Caco-2 (cell line): ENCODE results near the gene PITPNB. TPM values are rescaled to one million over a fixed set of nuclear protein-coding genes. Genes with fewer than 3 reads are reported as not detected.

Experiments used
- BruUV-seq: library from RNA; stranded (reverse); fragments of 400-500 nt; replicated peaks from 2 replicates; lab custom pipeline; 2021; lab: Mats Ljungman, UMichigan
- CTCF ChIA-PET: fragments of 300-600 bp; sonication (Branson Sonifier 250); formaldehyde crosslinking; loops from one replicate; lab custom pipeline; 2022; ENCODE audit warnings: antibody characterized with exemption; lab: Charles Lee
- POLR2A ChIA-PET: fragments of 300-600 bp; sonication (Branson Sonifier 250); formaldehyde crosslinking; loops from one replicate; lab custom pipeline; 2022; ENCODE audit warnings: antibody characterized with exemption; lab: Charles Lee
- DNase-seq, 2 experiments: peaks; one replicate each; pipeline versions ENCODE4 v3.0.0 to v3.0.0-alpha.2; 2020 to 2022
- H3K27me3 ChIP-seq: replicated peaks from 2 replicates; pipeline ENCODE4 v1.6.0; 2011; ENCODE audit warnings: low read length; ENCODE audit not compliant: control insufficient read depth, insufficient read depth
- H3K36me3 ChIP-seq: 2 replicates; pipeline ENCODE4 v1.5.1; 2011; ENCODE audit warnings: low read length; ENCODE audit not compliant: control insufficient read depth, insufficient read depth
- H3K4me1 ChIP-seq: fragments of 250-450 bp; sonication (Bioruptor Pico); 2 replicates; pipeline ENCODE4 v1.5.1; 2020; ENCODE audit warnings: mild to moderate bottlenecking
- H3K4me3 ChIP-seq: 2 replicates; pipeline ENCODE4 v1.5.1; 2011; ENCODE audit warnings: low read depth, mild to moderate bottlenecking, control low read depth, low read length
- H3K9me3 ChIP-seq: fragments of 250-450 bp; sonication (Bioruptor Pico); 2 replicates; pipeline ENCODE4 v1.5.1; 2020; ENCODE audit warnings: mild to moderate bottlenecking, moderate library complexity
- H3K27ac Mint-ChIP-seq: one replicate; pipeline ENCODE4 v1.8.0; 2022; ENCODE audit warnings: mixed read lengths; ENCODE audit not compliant: unreplicated experiment
- H3K27me3 Mint-ChIP-seq: one replicate; pipeline ENCODE4 v1.8.0; 2022; ENCODE audit warnings: mixed read lengths; ENCODE audit not compliant: insufficient read depth, unreplicated experiment
- H3K36me3 Mint-ChIP-seq: one replicate; pipeline ENCODE4 v1.8.0; 2022; ENCODE audit warnings: mild to moderate bottlenecking, mixed read lengths; ENCODE audit not compliant: insufficient read depth, unreplicated experiment
- H3K4me1 Mint-ChIP-seq: one replicate; pipeline ENCODE4 v1.8.0; 2022; ENCODE audit warnings: low read depth, mixed read lengths; ENCODE audit not compliant: unreplicated experiment
- H3K4me3 Mint-ChIP-seq: one replicate; pipeline ENCODE4 v1.8.0; 2022; ENCODE audit warnings: mild to moderate bottlenecking, moderate library complexity, mixed read lengths; ENCODE audit not compliant: unreplicated experiment
- H3K9me3 Mint-ChIP-seq: one replicate; pipeline ENCODE4 v1.8.0; 2022; ENCODE audit warnings: mixed read lengths; ENCODE audit not compliant: unreplicated experiment
- intact Hi-C: fragments of 100-400 bp; cut with micrococcal nuclease; formaldehyde crosslinking; loops from one replicate; pipeline ENCODE4 v1.10.0; 2022; ENCODE audit not compliant: unreplicated experiment
- total RNA-seq: library from RNA; stranded (reverse); gene quantifications from 2 replicates; pipeline ENCODE4 v1.2.3, GENCODE V29; 2022
- TF ChIP-seq, protein P1 (sequence below), 2 experiments: fragments of 200-600 bp in 1 of 2; IDR thresholded peaks; 1 replicate in 1 of 2; 2 replicates in 1 of 2; pipeline versions ENCODE4 v1.5.1 to v1.8.0; 2011 to 2022; ENCODE audit warnings: antibody characterized with exemption in 1 of 2, control low read depth in 1 of 2, inconsistent platforms in 1 of 2, low read depth in 1 of 2, low read length in 1 of 2, mild to moderate bottlenecking in 1 of 2, moderate library complexity in 1 of 2; ENCODE audit not compliant: insufficient read depth in 1 of 2, severe bottlenecking in 1 of 2, unreplicated experiment in 1 of 2

Gene PITPNB
- total RNA-seq, 1 experiment from 2014 or later: 81.7 TPM

DNA sequence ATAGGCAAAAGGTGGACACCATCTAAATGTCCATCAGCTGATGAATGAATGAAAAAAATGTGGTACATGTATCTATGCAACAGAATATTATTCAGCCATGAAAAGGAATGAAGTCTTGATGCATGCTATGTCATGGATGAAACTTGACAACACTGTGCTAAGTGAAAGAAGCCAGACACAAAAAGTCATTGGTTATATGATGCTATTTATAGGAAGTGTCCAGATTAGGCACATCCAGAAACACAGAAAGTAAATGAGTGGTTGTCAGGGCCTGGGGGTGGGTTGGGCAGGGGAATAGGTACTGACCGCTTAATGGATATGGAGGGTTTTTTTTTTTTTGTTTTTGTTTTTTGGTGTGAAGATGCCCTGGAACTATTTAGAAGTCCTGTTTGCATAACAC is 95.8 kb downstream of the PITPNB start:
- H3K36me3 ChIP-seq: no peaks in the 10 kb centered on the region
- BruUV-seq: no TSS peak
- intact Hi-C loops: no loop called here
- DNase-seq: no peak
- ChIA-PET POLR2A (no interaction called here), CTCF (no interaction called here)
- no peaks in the 10 kb centered on the region for H3K27me3 ChIP-seq
- H3K9me3 Mint-ChIP-seq: no peaks in the 10 kb centered on the region
- TF ChIP-seq, protein P1, sequence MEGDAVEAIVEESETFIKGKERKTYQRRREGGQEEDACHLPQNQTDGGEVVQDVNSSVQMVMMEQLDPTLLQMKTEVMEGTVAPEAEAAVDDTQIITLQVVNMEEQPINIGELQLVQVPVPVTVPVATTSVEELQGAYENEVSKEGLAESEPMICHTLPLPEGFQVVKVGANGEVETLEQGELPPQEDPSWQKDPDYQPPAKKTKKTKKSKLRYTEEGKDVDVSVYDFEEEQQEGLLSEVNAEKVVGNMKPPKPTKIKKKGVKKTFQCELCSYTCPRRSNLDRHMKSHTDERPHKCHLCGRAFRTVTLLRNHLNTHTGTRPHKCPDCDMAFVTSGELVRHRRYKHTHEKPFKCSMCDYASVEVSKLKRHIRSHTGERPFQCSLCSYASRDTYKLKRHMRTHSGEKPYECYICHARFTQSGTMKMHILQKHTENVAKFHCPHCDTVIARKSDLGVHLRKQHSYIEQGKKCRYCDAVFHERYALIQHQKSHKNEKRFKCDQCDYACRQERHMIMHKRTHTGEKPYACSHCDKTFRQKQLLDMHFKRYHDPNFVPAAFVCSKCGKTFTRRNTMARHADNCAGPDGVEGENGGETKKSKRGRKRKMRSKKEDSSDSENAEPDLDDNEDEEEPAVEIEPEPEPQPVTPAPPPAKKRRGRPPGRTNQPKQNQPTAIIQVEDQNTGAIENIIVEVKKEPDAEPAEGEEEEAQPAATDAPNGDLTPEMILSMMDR (IDR thresholded peaks at IDR 0.05; ENCODE audit: insufficient read depth in 1 of 2, low read depth in 1 of 2, low read length in 1 of 2, severe bottlenecking in 1 of 2, unreplicated experiment in 1 of 2): no peak
- no peak overlapping the region for H3K4me3 ChIP-seq
- no peaks in the 10 kb centered on the region for H3K9me3 ChIP-seq
- no peak overlapping the region for H3K27ac Mint-ChIP-seq
- H3K4me1 ChIP-seq: no peaks in the 10 kb centered on the region
- H3K27me3 Mint-ChIP-seq: no peaks in the 10 kb centered on the region
- H3K4me3 Mint-ChIP-seq: no peak overlapping the region
- no peaks in the 10 kb centered on the region for H3K36me3 Mint-ChIP-seq
- no peaks in the 10 kb centered on the region for H3K4me1 Mint-ChIP-seq

DNA sequence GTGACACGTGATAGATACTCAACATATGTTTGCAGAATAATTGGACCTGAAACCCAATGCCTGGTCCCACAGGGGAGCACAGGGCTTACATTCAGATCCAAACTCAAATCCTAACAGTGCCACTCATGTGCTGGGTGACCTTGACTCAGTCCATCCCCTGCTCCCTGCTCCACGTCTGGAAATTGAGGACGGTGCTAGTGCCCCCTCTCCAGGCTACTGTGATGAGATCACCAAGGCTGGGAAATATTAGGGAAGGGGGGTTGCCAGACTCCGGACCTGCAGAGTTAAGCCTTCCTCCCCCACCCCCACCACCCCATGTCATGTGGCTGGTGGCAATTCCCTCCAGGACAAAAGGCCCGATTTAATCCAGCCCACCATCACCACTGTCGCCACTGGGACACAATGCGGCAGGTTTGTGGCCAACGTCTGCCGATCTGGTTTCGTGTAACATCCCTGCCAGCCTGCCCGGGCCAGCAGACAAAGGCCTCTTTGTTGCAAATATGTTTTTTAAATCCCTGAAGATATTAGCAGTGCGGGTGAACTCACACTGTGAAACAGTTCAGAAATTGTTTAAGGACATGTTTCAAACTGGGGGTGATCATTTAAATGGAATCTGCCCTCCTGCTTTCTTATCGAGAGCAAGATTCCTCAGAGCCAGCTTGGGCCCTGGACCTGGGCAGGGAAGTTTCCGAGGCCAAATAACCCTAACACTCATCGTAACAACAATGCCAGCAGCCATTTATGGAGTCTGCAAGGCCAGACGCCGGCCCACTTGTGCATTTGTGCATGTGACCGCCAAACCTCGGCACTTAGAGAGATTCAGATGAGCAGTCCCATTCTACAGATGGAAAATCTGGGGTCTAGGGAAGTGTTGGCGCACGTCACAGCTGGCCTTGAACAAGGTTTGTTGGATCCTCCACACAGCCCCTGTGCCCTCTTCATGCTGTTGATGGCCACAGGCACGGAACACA is 97.9 kb downstream of the PITPNB start:
- no peaks in the 10 kb centered on the region for H3K27me3 ChIP-seq
- Mint-ChIP-seq H3K27me3 (peaks cover 6% of the 10 kb centered on the region), H3K36me3 (no peaks in the 10 kb centered on the region), H3K9me3 (no peaks in the 10 kb centered on the region), H3K27ac (no peak overlapping the region), H3K4me1 (no peaks in the 10 kb centered on the region), H3K4me3 (no peak overlapping the region)
- no peaks in the 10 kb centered on the region for H3K9me3 ChIP-seq
- H3K4me1 ChIP-seq: no peaks in the 10 kb centered on the region
- CTCF ChIA-PET: no interaction called here
- no peak for DNase-seq
- no peak overlapping the region for H3K4me3 ChIP-seq
- TF ChIP-seq, protein P1 (IDR thresholded peaks at IDR 0.05; ENCODE audit: insufficient read depth in 1 of 2, low read depth in 1 of 2, low read length in 1 of 2, severe bottlenecking in 1 of 2, unreplicated experiment in 1 of 2): no peak
- intact Hi-C loops: no loop called here
- H3K36me3 ChIP-seq: no peaks in the 10 kb centered on the region
- POLR2A ChIA-PET: no interaction called here
- BruUV-seq: no TSS peak

DNA sequence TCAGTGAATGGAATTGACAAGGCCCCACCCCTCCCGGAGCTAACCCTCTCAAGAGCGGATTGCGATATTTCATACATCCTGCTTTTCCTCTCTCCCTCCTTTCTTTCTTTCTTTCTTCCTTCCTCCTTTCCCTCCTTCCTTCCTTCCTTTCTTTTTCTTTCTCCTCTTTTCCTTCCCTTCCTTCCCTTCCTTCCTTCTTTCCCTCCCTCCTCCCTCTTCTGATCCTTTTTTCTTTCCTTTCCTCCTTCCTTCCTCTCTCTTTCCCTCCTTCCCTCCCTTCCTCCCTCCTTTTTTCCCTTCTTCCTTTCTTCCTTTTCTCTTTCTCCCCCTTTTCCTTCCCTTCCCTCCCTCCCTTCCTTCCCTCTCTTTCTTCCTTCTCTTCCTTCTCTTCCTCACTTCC is 102.5 kb downstream of the PITPNB start:
- Histone ChIP-seq H3K27me3 (no peaks in the 10 kb centered on the region; the same call in 1 of the 2 replicates), H3K36me3 (no peaks in the 10 kb centered on the region), H3K4me3 (no peak overlapping the region), H3K9me3 (no peaks in the 10 kb centered on the region), H3K4me1 (no peaks in the 10 kb centered on the region)
- Mint-ChIP-seq H3K27me3 (peaks cover 10% of the 10 kb centered on the region), H3K4me1 (no peaks in the 10 kb centered on the region), H3K9me3 (no peaks in the 10 kb centered on the region), H3K4me3 (no peak overlapping the region), H3K27ac (no peak overlapping the region), H3K36me3 (no peaks in the 10 kb centered on the region)
- ChIA-PET CTCF (interaction anchor here (0.6 kb wide), 1 partner anchor 398 kb away, joined by 6 read pairs; no protein-coding TSS in a partner anchor), POLR2A (no interaction called here)
- intact Hi-C loops: no loop called here
- TF ChIP-seq, protein P1 (IDR thresholded peaks at IDR 0.05; ENCODE audit: insufficient read depth in 1 of 2, low read depth in 1 of 2, low read length in 1 of 2, severe bottlenecking in 1 of 2, unreplicated experiment in 1 of 2): no peak
- no peak for DNase-seq
- BruUV-seq: no TSS peak
